Measurements from ENCODE around the gene SLC47A2. TPM values are rescaled to one million over a fixed set of nuclear protein-coding genes. Genes with fewer than 3 reads are reported as not detected.

SLC47A2 gene
- total and polyA plus RNA-seq, 2 of the 13 experiments (the other 11 are each of a cell fraction or from before 2014, with no cell fraction given), result 0.04 TPM; not detected in 1

- TF ChIP-seq TAF15 (IDR thresholded peaks at IDR 0.05; ENCODE audit: low read depth, low read length, poor library complexity, severe bottlenecking) (no peak), PAX8 (CRISPR knock-in tag; IDR thresholded peaks at IDR 0.05; ENCODE audit: borderline replicate concordance) (no peak), GABPB1 (CRISPR knock-in tag; IDR thresholded peaks at IDR 0.05) (no peak)
- TF ChIP-seq, protein P1, sequence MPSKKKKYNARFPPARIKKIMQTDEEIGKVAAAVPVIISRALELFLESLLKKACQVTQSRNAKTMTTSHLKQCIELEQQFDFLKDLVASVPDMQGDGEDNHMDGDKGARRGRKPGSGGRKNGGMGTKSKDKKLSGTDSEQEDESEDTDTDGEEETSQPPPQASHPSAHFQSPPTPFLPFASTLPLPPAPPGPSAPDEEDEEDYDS (CRISPR knock-in tag; IDR thresholded peaks at IDR 0.05), result no peak
Measured at GRCh38 chr17:19630035-19630434, 86.3 kb downstream of the SLC47A2 start (continued).

GRCh38 chr17:19629449-19629848 lies 86.9 kb downstream of the SLC47A2 start:
- H3K4me2 ChIP-seq (ENCODE audit: low read depth, low read length), result no peak overlapping the region
- no peak for ATAC-seq
- BruUV-seq (replicated peaks), result no TSS peak
- H4K20me1 ChIP-seq (ENCODE audit: insufficient read depth, low read length), result no peaks in the 10 kb centered on the region
- intact Hi-C loops (cut with micrococcal nuclease; ENCODE audit: unreplicated experiment) (no loop called here), in situ Hi-C loops (cut with HindIII; ENCODE audit: extremely low pct_ligation_motif_present, low pct_unique_long_range_greater_than_20kb) (no loop called here)
- no peak overlapping the region for H3K9ac ChIP-seq (ENCODE audit: insufficient read depth, low read depth, low read length)
- H3K36me3 ChIP-seq (replicated peaks in 1 of 2; ENCODE audit: control insufficient read depth in 1 of 2, insufficient read depth in 2 of 2, low read length in 2 of 2), result no peaks in the 10 kb centered on the region
- H3K79me2 ChIP-seq (ENCODE audit: insufficient read depth, low read length), result no peaks in the 10 kb centered on the region
- 25% methylated on average over 3 of the region's 3 CpGs for WGBS (ENCODE audit: low lambda C conversion rate)
- no peak overlapping the region for H2AFZ ChIP-seq (ENCODE audit: low read length)
- H3K4me3 ChIP-seq (replicated peaks in 1 of 3; ENCODE audit: insufficient read depth in 1 of 3, low read depth in 2 of 3, low read length in 3 of 3), result no peak overlapping the region
- no peak overlapping the region for H3K27ac ChIP-seq (ENCODE audit: extremely low read length, insufficient read depth, low read length)
- ChIA-PET POLR2A (interaction anchor here (2.2 kb wide), 1 partner anchor 19 kb away, joined by 9 read pairs; the partner anchor contains the start of gene ALDH3A2), CTCF (ENCODE audit: low intra/inter-chr PET ratio, low total read pairs) (no interaction called here)
- peaks cover 44% of the 10 kb centered on the region for H3K4me1 ChIP-seq (ENCODE audit: insufficient read depth, low read length)
- TF ChIP-seq ZNF761 (CRISPR knock-in tag; conservative IDR thresholded peaks at IDR 0.05), result no peak
- TF ChIP-seq, protein P2, sequence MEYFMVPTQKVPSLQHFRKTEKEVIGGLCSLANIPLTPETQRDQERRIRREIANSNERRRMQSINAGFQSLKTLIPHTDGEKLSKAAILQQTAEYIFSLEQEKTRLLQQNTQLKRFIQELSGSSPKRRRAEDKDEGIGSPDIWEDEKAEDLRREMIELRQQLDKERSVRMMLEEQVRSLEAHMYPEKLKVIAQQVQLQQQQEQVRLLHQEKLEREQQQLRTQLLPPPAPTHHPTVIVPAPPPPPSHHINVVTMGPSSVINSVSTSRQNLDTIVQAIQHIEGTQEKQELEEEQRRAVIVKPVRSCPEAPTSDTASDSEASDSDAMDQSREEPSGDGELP (IDR thresholded peaks at IDR 0.05; ENCODE audit: borderline replicate concordance, low read depth), result peak; percentile 32; the same call in 1 of the 2 replicates
- no peaks in the 10 kb centered on the region for H3K9me3 ChIP-seq (ENCODE audit: low read length)
- no peaks in the 10 kb centered on the region for H3K27me3 ChIP-seq (ENCODE audit: control insufficient read depth in 1 of 2, insufficient read depth in 2 of 2, low read length in 2 of 2)
- peak; percentile 58 for FAIRE-seq
- no peak for DNase-seq (ENCODE audit: low spot score)

Small RNAs within 50 kb of the gene (small RNA-seq; reads per million reads assigned to genes)
- 0 reads per million in 3 experiments for gene RF00322 (ENCODE audit: insufficient read depth in 2 of 3, insufficient read length in 3 of 3, low read depth in 2 of 3, low replicate concordance in 1 of 3)

Other genes with a start within 250 kb of the SLC47A2 start
- 38.0 and 67.5 TPM in 2 replicates for gene SLC47A1, start 182.7 kb downstream of the SLC47A2 start, total RNA-seq (2016; rRNA removed; fragmentation: Illumina TruSeq; extraction: Trizol)
- gene SLC47A1, start 182.7 kb downstream of the SLC47A2 start, polyA plus RNA-seq (2011; rRNA removed), result 42.1 and 54.0 TPM in 2 replicates
- gene ALDH3A2, start 67.8 kb downstream of the SLC47A2 start, total RNA-seq (2016; rRNA removed; fragmentation: Illumina TruSeq; extraction: Trizol), result 180 and 245 TPM in 2 replicates
- gene ALDH3A2, start 67.8 kb downstream of the SLC47A2 start, polyA plus RNA-seq (2011; rRNA removed), result 79.1 and 80.8 TPM in 2 replicates
- 0.45 and 0.62 TPM in 2 replicates for gene ALDH3A1, start 31.7 kb upstream of the SLC47A2 start, total RNA-seq (2016; rRNA removed; fragmentation: Illumina TruSeq; extraction: Trizol)
- 0.07 and 0.29 TPM in 2 replicates for gene ALDH3A1, start 31.7 kb upstream of the SLC47A2 start, polyA plus RNA-seq (2011; rRNA removed)
- not detected in 2 replicates for gene ULK2, start 151.4 kb upstream of the SLC47A2 start, total RNA-seq (2016; rRNA removed; fragmentation: Illumina TruSeq; extraction: Trizol)
- 0.01 TPM in 1 of 2 replicates, not detected in the other for gene ULK2, start 151.4 kb upstream of the SLC47A2 start, polyA plus RNA-seq (2011; rRNA removed)